ENCODE measurements around the gene PKD2L2.
A peak's percentile ranks its signal among the peaks of the same experiment; 100 is the strongest.
"Not testable (repeated sequence)": the region's sequence is repeated elsewhere in the genome, so short reads cannot be mapped to it uniquely, and the experiment has no call there.

PKD2L2 gene

DNA sequence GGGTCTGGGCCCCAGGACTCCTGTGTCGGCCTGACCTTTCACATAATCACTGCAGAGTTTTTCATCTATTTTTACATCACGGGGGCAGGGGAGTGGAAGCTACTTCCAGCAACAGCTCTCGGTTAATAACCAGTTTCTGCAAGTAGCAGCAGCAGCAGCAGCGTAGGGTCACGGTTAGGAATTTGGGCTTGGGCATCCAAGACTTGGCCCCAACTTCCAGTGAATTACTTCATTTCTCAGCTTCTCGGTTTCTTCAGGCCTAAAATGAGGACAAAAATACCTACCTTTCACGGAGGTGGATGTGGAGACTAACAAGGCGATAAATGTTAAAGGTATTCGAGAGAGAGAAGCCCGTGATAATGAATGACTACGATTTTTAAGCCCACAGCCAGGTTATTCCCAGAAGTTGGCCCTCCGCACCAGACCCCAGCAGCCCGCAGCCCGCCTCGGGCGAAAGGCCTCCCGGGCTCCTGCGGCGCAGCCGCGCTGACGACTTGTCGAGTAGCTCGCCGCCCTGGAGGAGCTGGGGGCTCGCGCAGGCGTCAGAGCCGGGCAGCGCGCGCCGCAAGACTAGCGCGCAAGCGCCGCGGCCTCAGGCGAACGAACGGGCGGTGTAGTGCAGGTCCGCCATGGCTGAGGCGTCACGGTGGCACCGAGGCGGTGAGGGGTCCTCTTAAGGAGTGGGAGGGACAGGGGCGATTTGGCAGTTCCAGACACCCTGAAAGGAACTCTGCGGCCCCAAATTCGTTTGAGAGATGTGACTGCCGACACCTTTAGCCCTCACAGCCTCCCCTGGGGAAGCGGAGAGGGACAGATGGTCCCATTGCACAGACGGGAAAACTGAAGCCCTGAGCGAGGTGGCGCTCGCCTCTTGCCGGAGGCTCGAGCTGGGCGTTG, at the start of gene PKD2L2:
TSS of gene PKD2L2 (plus strand) at position 595 of the 897 bp plus-strand sequence. CDS start at position 630, 35 bp downstream.
- peak; percentile 84 for DNase-seq

GRCh38 chr5:137842296-137842695, 47.0 kb upstream of the PKD2L2 start:
- DNase-seq = no peak

- DNase-seq = no peak
These were observed 45.5 kb upstream of the PKD2L2 start for GRCh38 chr5:137843676-137844299.

DNA sequence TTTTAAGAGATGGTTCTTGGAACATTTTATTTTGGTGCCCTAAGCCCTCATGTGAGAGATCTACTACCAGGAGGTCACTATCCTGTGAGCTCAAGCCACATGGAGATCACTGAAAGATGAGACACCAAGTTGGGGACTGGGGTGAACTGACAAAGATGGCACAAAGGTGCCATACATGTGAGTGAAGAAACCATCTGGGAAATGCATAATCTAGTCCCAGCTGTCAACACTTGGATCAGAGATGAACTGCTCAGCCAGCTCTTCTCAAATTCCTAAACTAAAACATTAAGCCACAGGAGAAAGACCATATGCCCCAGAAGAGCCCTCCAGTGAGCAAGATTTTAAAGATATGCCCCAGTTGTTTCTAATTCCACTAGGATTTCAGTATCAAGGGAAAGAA, 43.8 kb upstream of the PKD2L2 start:
- DNase-seq = no peak

DNA sequence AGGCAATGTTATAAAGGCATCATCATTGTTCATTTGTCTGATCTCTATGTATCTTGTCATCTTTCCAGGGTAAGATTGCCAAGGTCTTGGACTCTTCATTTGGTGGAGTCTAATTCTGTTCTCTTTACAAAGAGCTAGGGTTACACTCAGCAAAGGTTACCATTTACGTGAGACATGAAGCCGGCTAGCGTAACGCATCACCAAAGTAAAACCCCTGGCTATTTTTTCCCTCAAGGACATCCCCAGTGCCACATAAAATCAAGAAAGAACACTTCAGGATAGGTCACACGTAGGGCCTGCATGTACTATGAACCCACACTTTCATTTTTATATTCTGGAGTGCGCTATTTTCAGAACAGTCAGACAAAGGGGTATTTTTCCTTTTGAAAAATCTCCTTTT, 41.6 kb upstream of the PKD2L2 start:
- DNase-seq = no peak

DNA sequence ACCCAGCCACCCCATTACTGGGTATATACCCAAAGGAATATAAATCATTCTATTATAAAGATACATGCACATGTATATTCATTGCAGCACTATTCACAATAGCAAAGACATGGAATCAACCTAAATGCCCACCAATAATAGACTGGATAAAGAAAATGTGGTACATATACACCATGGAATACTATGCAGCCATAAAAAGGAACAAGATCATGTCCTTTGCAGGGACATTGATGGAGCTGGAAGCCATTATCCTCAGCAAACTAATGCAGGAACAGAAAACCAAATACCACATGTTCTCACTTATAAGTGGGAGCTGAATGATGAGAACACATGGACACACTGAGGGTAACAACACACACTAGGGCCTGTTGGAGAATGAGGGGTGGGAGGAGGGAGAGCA, 36.1 kb upstream of the PKD2L2 start:
- not testable (repeated sequence) for DNase-seq

GRCh38 chr5:137856201-137856600, 33.1 kb upstream of the PKD2L2 start:
- DNase-seq = no peak

DNA sequence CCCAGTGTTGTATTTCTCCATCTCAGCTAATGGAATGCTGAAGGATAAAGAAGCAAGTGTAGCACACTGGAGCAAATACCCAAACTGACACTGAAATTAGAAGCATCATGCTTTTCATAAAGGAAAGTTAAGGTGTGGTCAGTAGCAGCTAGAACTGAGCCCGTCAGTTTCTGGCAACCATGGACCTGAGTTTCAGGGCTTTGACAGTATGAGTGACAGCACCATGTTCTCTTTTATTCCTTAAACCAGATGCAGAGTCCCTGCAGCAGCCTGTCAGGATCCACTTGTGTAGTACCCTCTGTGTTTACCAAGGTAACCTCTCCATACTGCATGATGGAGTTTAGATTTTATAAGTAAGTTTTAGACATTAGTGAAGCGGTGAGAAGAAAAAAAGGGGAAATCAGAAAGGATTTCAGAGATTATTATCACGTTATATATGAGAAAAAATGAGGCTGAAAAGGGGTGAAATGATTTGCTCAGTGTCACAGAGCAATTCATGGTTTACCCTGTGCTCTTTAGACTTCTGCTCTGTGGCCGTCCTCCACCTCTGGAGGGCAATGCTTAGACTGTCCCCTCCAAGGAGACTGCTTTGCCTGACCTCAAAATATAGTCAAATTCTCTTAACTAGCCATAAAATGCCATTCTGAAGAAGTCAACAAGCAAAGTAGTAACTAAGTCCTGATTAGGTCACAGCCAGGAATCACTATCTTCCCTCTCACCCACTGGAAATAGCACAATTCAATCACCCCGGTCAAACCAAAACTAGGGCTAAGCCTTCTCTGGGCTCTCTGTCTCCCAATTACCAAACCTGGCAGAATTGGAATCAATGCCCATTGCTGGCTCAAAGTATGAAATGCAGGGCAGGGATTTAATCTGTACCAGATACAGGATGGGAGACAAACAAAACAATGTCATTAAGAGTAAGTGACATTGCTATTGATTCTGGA, 32.1 kb upstream of the PKD2L2 start:
- no peak for DNase-seq

- DNase-seq = no peak
These were observed 30.9 kb upstream of the PKD2L2 start for GRCh38 chr5:137858223-137858916.

DNA sequence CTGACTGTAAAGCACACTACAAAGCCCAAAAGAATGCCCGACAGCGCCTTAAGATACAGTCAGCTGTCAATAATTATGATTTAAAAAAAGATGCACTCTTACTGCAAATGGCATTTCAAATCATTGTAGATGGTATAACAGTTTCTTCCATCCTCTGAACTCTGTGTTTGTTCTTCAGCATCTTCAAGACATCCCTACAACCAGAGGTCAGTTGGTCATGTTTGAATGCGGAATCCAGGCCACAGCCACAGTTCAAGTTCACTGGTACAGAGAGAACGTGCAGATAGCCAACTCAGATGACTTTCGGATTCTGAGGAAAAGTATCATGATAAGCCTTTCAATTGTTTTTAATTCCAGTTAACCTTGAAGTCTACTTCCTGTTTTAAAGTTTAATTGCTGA, 30.3 kb upstream of the PKD2L2 start:
- DNase-seq = no peak

GRCh38 chr5:137862251-137862650, 27.0 kb upstream of the PKD2L2 start:
- no peak for DNase-seq

GRCh38 chr5:137863653-137864052, 25.6 kb upstream of the PKD2L2 start:
- not testable (repeated sequence) for DNase-seq

DNA sequence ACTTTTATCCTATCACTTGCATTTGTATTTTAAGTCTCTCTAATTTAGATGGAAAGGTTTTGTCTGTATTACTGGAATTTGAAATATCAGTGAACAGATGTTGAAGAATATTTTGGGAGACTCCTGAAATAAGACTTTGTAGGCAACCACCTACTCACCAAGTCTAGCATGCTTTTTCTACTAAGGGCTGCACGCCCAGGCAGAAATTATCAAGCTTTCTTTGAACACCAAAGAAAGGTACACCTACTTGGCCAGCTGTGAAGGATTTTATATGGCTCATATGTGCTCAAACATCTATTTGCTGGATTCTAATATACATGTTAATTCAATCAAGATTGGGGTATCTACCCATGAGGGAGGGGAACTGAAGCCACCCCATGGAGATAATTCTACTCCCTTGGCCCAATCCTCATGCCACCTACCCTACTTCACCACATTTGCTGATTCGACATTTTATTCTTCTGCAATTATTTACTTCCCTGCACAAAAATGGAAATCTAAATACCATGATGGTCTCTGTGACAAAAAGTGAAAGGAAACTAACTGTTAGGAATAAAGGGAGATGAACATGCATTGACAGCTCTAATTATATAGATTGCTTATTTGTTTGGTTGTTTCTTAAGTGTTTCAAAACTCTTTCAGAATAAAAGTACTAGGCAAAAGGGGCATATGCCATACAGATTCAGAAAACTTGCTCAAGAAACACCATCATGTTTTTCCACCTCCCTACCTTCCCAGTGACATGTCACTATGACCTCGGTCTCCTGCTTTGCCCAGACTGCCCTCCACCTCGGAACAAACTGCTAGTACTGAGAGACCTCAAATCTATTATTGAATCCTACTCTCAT, 22.5 kb upstream of the PKD2L2 start:
- no peak for DNase-seq

DNA sequence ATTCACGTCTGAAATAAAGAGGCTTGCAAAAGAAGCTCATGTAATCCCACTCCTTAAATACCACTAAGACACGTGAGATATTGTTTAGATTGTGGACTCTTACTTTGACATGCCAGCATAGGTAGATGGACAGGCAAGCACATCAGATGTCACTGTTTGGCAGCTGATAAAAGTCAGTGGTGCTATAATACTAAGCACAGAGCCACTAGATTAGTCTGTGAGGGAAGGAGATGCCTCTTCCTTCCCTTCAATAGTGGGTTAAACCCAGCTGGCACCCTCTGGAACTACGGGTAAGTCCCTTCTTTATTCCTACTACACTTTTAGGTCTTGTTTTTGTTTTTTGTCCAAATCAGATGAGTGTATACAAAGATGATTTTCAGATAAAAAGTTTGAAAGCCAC, 21.6 kb upstream of the PKD2L2 start, which contains the start of gene MYOT:
TSS of gene MYOT (plus strand) at position 197 of the 400 bp plus-strand sequence. CDS start 2,792 bp downstream, outside the sequence.
- no peak for DNase-seq

GRCh38 chr5:137870647-137871339, 18.5 kb upstream of the PKD2L2 start:
- DNase-seq = no peak

DNA sequence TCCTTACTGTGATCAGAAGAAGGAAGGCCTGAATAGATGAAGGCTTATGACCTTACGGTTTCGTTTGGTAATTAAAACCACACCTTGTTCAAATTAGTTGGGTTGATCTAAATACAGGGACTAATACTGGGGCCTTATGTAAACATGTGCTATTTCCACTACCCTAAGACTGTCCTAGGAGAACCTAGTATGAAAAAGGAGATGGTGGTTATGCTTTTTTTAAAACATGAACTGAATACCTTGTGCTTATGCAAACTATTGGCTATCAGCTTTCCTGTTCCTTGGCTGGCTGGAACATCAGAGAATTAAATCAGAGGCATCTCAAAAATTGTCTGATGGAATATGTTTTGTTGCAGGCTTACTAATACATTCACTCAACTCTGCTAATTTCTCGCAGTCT, 17.7 kb upstream of the PKD2L2 start:
- no peak for DNase-seq

- DNase-seq = no peak
These were observed 16.8 kb upstream of the PKD2L2 start for GRCh38 chr5:137872466-137872865.

DNA sequence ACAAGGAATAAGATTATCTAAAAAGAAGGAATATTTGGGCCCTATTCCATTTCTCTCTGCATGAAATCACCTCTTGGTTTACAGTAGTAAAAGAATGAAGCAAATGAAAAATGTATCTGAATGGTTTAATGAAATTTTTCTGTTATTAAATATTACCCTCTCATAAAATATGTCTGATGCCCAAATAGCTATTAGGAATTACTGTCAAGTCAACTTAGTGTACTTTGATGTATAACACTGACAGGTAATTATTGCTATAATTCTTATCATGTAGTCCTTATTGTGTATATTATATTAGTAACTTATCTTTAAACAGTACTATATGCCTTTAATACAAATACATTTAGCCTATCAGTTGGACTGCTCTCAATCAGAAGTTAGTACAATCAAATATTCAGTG, 13.2 kb upstream of the PKD2L2 start:
- no peak for DNase-seq

GRCh38 chr5:137880313-137880712, 8.9 kb upstream of the PKD2L2 start:
- DNase-seq = no peak

DNA sequence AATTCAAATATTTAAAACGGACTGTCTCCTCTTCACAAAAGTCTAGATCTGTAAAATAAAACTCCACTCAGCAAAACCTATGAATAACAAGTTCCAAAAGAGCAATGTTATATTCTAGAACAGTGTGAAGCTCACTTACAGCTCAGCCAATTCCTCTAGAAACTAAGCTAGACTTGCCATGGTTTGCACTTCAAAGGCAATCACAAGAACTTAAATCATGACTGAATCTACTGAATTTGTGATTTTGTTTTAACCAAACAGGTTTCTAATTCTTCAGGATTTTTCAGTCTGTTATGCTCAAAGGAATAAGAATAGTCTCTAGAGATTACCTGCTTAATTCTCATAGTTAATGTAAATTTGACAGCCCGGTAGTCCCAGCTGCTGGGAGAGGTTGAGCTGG, 1.4 kb upstream of the PKD2L2 start:
- DNase-seq = no peak

GRCh38 chr5:137888466-137888862, 793 bp upstream of the PKD2L2 start:
- DNase-seq = peak; percentile 33

Data from NCI-H1092 treated with DMSO at 0.1 percent for 48 hours (cell line).